IMR-90 (cell line): Measurements from ENCODE around the gene LRP1B. TPM values are rescaled to one million over a fixed set of nuclear protein-coding genes. Genes with fewer than 3 reads are reported as not detected.

Source experiments
- ATAC-seq: fragments of 200-7000 bp; cut with Tn5 transposase; 2 replicates; pipeline ENCODE4 v1.9.1; 2020; ENCODE audit warnings: low read depth, mild to moderate bottlenecking, moderate library complexity
- BruUV-seq: library from RNA; stranded (reverse); fragments of 400-500 nt; replicated peaks from 2 replicates; lab custom pipeline; 2021; lab: Mats Ljungman, UMichigan
- CTCF ChIA-PET: fragments of 300-600 bp; formaldehyde crosslinking; extraction: SDS; loops from one replicate; lab custom pipeline; 2021; ENCODE audit warnings: antibody characterized with exemption; lab: Yijun Ruan, JAX
- POLR2A ChIA-PET: fragments of 300-600 bp; sonication (Branson Sonifier 250); formaldehyde crosslinking; loops from one replicate; lab custom pipeline; 2022; ENCODE audit warnings: antibody characterized with exemption; ENCODE audit not compliant: unreplicated experiment; lab: Charles Lee
- DNase-seq: peaks from one replicate; pipeline ENCODE4 v3.0.0; 2013
- H2AFZ ChIP-seq: replicated peaks from 2 replicates; pipeline ENCODE3; 2013; ENCODE audit warnings: low read length, mild to moderate bottlenecking; ENCODE audit not compliant: poor library complexity
- H2AK5ac ChIP-seq: 2 replicates; pipeline ENCODE4 v1.6.1; 2013; ENCODE audit warnings: low read depth, low read length, inconsistent platforms
- H2AK9ac ChIP-seq: replicated peaks from 2 replicates; pipeline ENCODE3; 2013; ENCODE audit warnings: mild to moderate bottlenecking, low read depth, low read length, moderate library complexity; ENCODE audit not compliant: poor library complexity
- H2BK120ac ChIP-seq: 2 replicates; pipeline ENCODE4 v1.6.1; 2013; ENCODE audit warnings: low read depth, low read length, inconsistent platforms
- H2BK15ac ChIP-seq: 3 replicates; pipeline ENCODE4 v1.6.1; 2013; ENCODE audit warnings: low read depth, low read length, inconsistent platforms
- H2BK20ac ChIP-seq: 2 replicates; pipeline ENCODE4 v1.6.1; 2013; ENCODE audit warnings: low read depth, mild to moderate bottlenecking, inconsistent platforms, low read length, moderate library complexity
- H2BK5ac ChIP-seq: 2 replicates; pipeline ENCODE4 v1.6.1; 2013; ENCODE audit warnings: mild to moderate bottlenecking, low read depth, low read length, inconsistent platforms; ENCODE audit not compliant: poor library complexity, severe bottlenecking
- H3K14ac ChIP-seq: replicated peaks from 2 replicates; pipeline ENCODE4 v1.6.1; 2013; ENCODE audit warnings: low read depth, low read length, inconsistent platforms
- H3K18ac ChIP-seq: 2 replicates; pipeline ENCODE4 v1.6.1; 2013; ENCODE audit warnings: low read depth, low read length, control low read depth
- H3K23ac ChIP-seq: 2 replicates; pipeline ENCODE4 v1.6.1; 2013; ENCODE audit warnings: low read depth, low read length, inconsistent platforms
- H3K27ac ChIP-seq: 2 replicates; pipeline ENCODE4 v1.5.1; 2013; ENCODE audit warnings: mild to moderate bottlenecking, control low read depth, low read length; ENCODE audit not compliant: insufficient read depth
- H3K27me3 ChIP-seq: 2 replicates; pipeline ENCODE4 v1.6.1; 2013; ENCODE audit warnings: low read length; ENCODE audit not compliant: control insufficient read depth, insufficient read depth
- H3K36me3 ChIP-seq: 2 replicates; pipeline ENCODE4 v1.6.1; 2013; ENCODE audit warnings: low read length, mixed read lengths; ENCODE audit not compliant: control insufficient read depth, insufficient read depth
- H3K4ac ChIP-seq: 2 replicates; pipeline ENCODE4 v1.6.1; 2013; ENCODE audit warnings: low read depth, low read length, inconsistent platforms
- H3K4me1 ChIP-seq: 2 replicates; pipeline ENCODE4 v1.6.1; 2013; ENCODE audit warnings: low read length, mixed read lengths; ENCODE audit not compliant: control insufficient read depth, insufficient read depth
- H3K4me2 ChIP-seq: 2 replicates; pipeline ENCODE4 v1.6.1; 2013; ENCODE audit warnings: low read depth, mild to moderate bottlenecking, control low read depth, low read length, moderate library complexity
- H3K4me3 ChIP-seq: 2 replicates; pipeline ENCODE4 v1.5.1; 2013; ENCODE audit warnings: low read depth, mild to moderate bottlenecking, control low read depth, low read length, moderate library complexity; ENCODE audit not compliant: insufficient read depth
- H3K56ac ChIP-seq: 2 replicates; pipeline ENCODE4 v1.6.1; 2013; ENCODE audit warnings: low read length, inconsistent platforms; ENCODE audit not compliant: insufficient read depth; ENCODE audit errors: extremely low read depth
- H3K79me1 ChIP-seq, 2 experiments: 2 replicates each; pipeline ENCODE4 v1.6.1; 2013; ENCODE audit warnings: low read length in 2 of 2, inconsistent platforms in 1 of 2, low read depth in 1 of 2
- H3K9ac ChIP-seq: 2 replicates; pipeline ENCODE4 v1.6.1; 2013; ENCODE audit warnings: low read depth, low read length, control low read depth
- H3K9me1 ChIP-seq: 2 replicates; pipeline ENCODE4 v1.6.1; 2013; ENCODE audit warnings: low read length, inconsistent platforms; ENCODE audit not compliant: insufficient read depth
- H3K9me3 ChIP-seq: 2 replicates; pipeline ENCODE4 v1.6.1; 2013; ENCODE audit warnings: low read length; ENCODE audit not compliant: control insufficient read depth, insufficient read depth
- H4K20me1 ChIP-seq: 2 replicates; pipeline ENCODE4 v1.6.1; 2013; ENCODE audit warnings: low read length, inconsistent platforms; ENCODE audit not compliant: insufficient read depth
- H4K5ac ChIP-seq: 2 replicates; pipeline ENCODE4 v1.6.1; 2013; ENCODE audit warnings: mild to moderate bottlenecking, low read depth, low read length, control low read depth
- H4K8ac ChIP-seq, 2 experiments: 2 replicates each; pipeline ENCODE4 v1.6.1; 2013; ENCODE audit warnings: low read depth in 2 of 2, low read length in 2 of 2, control low read depth in 1 of 2, inconsistent platforms in 1 of 2
- H4K91ac ChIP-seq: 2 replicates; pipeline ENCODE4 v1.6.1; 2013; ENCODE audit warnings: low read depth, low read length, inconsistent platforms; ENCODE audit not compliant: insufficient read depth
- RFX5 ChIP-seq: IDR thresholded peaks from 2 replicates; pipeline ENCODE4 v1.8.0; 2012; ENCODE audit warnings: low read depth, mild to moderate bottlenecking, low read length, moderate library complexity
- WGBS, 2 experiments: methylation state at CpG; one replicate each; pipeline versions ENCODE4 v1.1.5 to v1.1.7; 2013; ENCODE audit warnings: missing lambda C conversion rate in 2 of 2; ENCODE audit not compliant: insufficient read length in 1 of 2; ENCODE audit errors: extremely low coverage in 2 of 2; 5-methylcytosine and 5-hydroxymethylcytosine counted together
- dilution Hi-C: fragments of 300-500 bp; cut with HindIII; formaldehyde crosslinking; loops from one replicate; pipeline ENCODE4 v1.14.3; 2018; ENCODE audit warnings: low sequenced_read_pairs; ENCODE audit not compliant: unreplicated experiment
- in situ Hi-C: fragments of 300-500 bp; cut with MboI; formaldehyde crosslinking; loops from 3 replicates; pipeline ENCODE4 v1.14.3; 2019; ENCODE audit warnings: low sequenced_read_pairs, inconsistent platforms, mixed read lengths
- intact Hi-C: fragments of 100-400 bp; cut with micrococcal nuclease; formaldehyde crosslinking; loops from 2 replicates; pipeline ENCODE4 v1.10.0; 2022
- polyA plus RNA-seq, 3 experiments: library from polyadenylated mRNA; depleted of rRNA; stranded (reverse); fragments of >200 nt; gene quantifications; 2 replicates each; pipeline ENCODE4 v1.2.3, GENCODE V29; 2012; ENCODE audit warnings: low replicate concordance in 1 of 3
- total RNA-seq: library from RNA; depleted of rRNA; stranded (reverse); fragments of >200 nt; gene quantifications from 2 replicates; pipeline ENCODE4 v1.2.3, GENCODE V29; 2012

The LRP1B gene
- total and polyA plus RNA-seq, 2 of the 4 experiments (the other 2 are of a cell fraction), result under 0.01 to 0.02 TPM

DNA sequence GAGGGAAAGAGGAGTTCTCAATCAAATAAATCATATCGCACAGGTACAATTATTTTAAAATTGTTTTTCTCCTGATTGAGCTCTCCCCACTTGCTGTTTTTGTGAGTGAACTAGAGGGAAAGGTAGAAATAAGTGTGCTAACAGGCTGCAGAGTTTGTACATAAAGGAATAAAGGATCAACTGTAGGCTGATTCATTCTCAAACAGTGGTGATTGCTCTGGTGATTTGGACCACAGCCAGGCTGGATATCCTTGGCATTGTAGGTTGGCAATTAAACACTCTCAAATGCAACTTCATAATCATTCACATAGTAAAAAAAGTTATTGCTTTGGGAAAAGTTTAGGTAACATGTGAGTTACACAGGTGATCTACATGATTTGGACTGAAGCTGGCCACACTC, 29.8 kb downstream of the LRP1B start:
- no peaks in the 10 kb centered on the region for H3K9me1 ChIP-seq
- no peak overlapping the region for H4K8ac ChIP-seq
- H3K4me3 ChIP-seq, result no peak overlapping the region
- H3K36me3 ChIP-seq, result no peaks in the 10 kb centered on the region
- no peak overlapping the region for H3K27ac ChIP-seq
- intact Hi-C loops, result no loop called here
- no peak overlapping the region for H2BK15ac ChIP-seq
- H3K79me1 ChIP-seq, result no peaks in the 10 kb centered on the region
- no peaks in the 10 kb centered on the region for H3K27me3 ChIP-seq
- ChIA-PET POLR2A (no interaction called here), CTCF (no interaction called here)
- no CpG with 5 or more reads among the region's 1 CpG for WGBS, 2 experiments
- H2BK120ac ChIP-seq, result no peak overlapping the region
- H2AK5ac ChIP-seq, result no peak overlapping the region
- no peak overlapping the region for H3K4ac ChIP-seq
- ATAC-seq, result no peak
- no peak overlapping the region for H3K18ac ChIP-seq
- H2AK9ac ChIP-seq, result no peak overlapping the region
- no peaks in the 10 kb centered on the region for H3K4me1 ChIP-seq
- H2AFZ ChIP-seq, result no peak overlapping the region
- H3K9ac ChIP-seq, result no peak overlapping the region
- no peaks in the 10 kb centered on the region for H3K9me3 ChIP-seq
- H2BK20ac ChIP-seq, result no peak overlapping the region
- H3K4me2 ChIP-seq, result no peak overlapping the region
- H4K20me1 ChIP-seq, result no peaks in the 10 kb centered on the region
- H4K91ac ChIP-seq, result no peak overlapping the region
- no peak overlapping the region for H3K56ac ChIP-seq
- no peak overlapping the region for H3K14ac ChIP-seq
- dilution Hi-C loops, result no loop called here
- no peak overlapping the region for H4K5ac ChIP-seq
- in situ Hi-C loops, result no loop called here
- H2BK5ac ChIP-seq, result no peak overlapping the region
- no TSS peak for BruUV-seq
- H3K23ac ChIP-seq, result no peak overlapping the region
- TF ChIP-seq RFX5, result no peak
- DNase-seq, result no peak
